ENCODE results near the gene C11orf97.
"Not testable (repeated sequence)": the region's sequence is repeated elsewhere in the genome, so short reads cannot be mapped to it uniquely, and the experiment has no call there.

C11orf97 gene

GRCh38 chr11:94557992-94558391 is 45.7 kb downstream of the C11orf97 start:
- DNase-seq (ENCODE audit: low spot score), result peak; percentile 25

- DNase-seq (ENCODE audit: low spot score), result no peak
Measured at GRCh38 chr11:94558468-94558867, 46.2 kb downstream of the C11orf97 start.

- DNase-seq (ENCODE audit: low spot score), result no peak
Measured at GRCh38 chr11:94558932-94559331, 46.7 kb downstream of the C11orf97 start.

GRCh38 chr11:94559361-94559760 is 47.1 kb downstream of the C11orf97 start:
- no peak for DNase-seq (ENCODE audit: low spot score)

- no peak for DNase-seq (ENCODE audit: low spot score)
Measured at GRCh38 chr11:94560834-94561233, 48.6 kb downstream of the C11orf97 start.

GRCh38 chr11:94563176-94563847 is 51.1 kb downstream of the C11orf97 start:
- peak; percentile 92 for DNase-seq (ENCODE audit: low spot score)

- no peak for DNase-seq (ENCODE audit: low spot score)
Measured at GRCh38 chr11:94563848-94564467, 51.7 kb downstream of the C11orf97 start.

- no peak for DNase-seq (ENCODE audit: low spot score)
Measured at GRCh38 chr11:94567181-94567670, 55.0 kb downstream of the C11orf97 start, which contains the start of gene PIWIL4. PIWIL4 (plus strand) TSS chr11:94567368; CDS start chr11:94567519, 151 bp downstream.

GRCh38 chr11:94568200-94568599 is 55.9 kb downstream of the C11orf97 start:
- DNase-seq (ENCODE audit: low spot score), result no peak

GRCh38 chr11:94568717-94569116 is 56.5 kb downstream of the C11orf97 start:
- DNase-seq (ENCODE audit: low spot score), result no peak

- not testable (repeated sequence) for DNase-seq (ENCODE audit: low spot score)
Measured at GRCh38 chr11:94572975-94573374, 60.7 kb downstream of the C11orf97 start.

GRCh38 chr11:94574193-94574961 is 62.1 kb downstream of the C11orf97 start:
- peak; percentile 56 for DNase-seq (ENCODE audit: low spot score)

GRCh38 chr11:94576306-94576705 is 64.0 kb downstream of the C11orf97 start:
- no peak for DNase-seq (ENCODE audit: low spot score)

- DNase-seq (ENCODE audit: low spot score), result no peak
Measured at GRCh38 chr11:94577841-94578240, 65.6 kb downstream of the C11orf97 start.

Measured in AG08395 (cell line).